DMS 273 (cell line): ENCODE results near the gene TLNRD1.

Source experiments
- DNase-seq: peaks from one replicate; lab custom pipeline; 2025; ENCODE audit not compliant: unreplicated experiment; lab: John Stamatoyannopoulos, UW

Gene TLNRD1

GRCh38 chr15:81001152-81002008 lies 657 bp downstream of the TLNRD1 start:
- DNase-seq = peak; percentile 73

DNA sequence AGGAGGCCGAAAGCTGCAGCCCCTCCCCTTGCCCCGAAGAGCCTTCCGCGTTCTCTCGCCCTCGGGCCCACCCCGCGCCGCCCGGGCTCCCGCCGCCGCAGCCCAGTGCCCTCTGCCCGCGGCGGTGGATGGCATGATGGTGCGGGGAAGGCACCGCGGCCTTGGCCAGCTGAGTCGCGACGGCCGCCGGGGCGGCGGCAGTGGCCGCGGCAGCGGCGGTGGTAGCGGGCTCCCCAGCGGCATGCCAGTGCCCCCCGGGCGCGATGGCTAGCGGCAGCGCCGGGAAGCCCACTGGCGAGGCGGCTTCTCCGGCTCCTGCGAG lies 1.2 kb downstream of the TLNRD1 start:
- DNase-seq = no peak

DNA sequence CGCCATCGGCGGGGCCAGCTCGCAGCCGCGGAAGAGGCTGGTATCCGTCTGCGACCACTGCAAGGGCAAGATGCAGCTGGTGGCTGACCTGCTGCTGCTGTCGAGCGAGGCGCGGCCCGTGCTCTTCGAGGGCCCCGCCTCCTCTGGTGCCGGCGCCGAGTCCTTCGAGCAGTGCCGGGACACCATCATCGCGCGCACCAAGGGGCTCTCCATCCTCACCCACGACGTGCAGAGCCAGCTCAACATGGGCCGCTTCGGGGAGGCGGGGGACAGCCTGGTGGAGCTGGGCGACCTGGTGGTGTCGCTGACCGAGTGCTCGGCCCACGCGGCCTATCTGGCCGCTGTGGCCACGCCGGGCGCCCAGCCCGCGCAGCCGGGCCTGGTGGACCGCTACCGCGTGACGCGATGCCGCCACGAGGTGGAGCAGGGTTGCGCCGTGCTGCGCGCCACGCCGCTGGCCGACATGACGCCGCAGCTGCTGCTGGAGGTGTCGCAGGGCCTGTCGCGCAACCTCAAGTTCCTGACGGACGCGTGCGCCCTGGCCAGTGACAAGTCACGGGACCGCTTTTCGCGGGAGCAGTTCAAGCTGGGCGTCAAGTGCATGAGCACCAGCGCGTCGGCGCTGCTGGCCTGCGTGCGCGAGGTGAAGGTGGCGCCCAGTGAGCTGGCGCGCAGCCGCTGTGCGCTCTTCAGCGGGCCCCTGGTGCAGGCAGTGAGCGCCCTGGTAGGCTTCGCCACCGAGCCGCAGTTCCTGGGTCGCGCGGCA lies 1.8 kb downstream of the TLNRD1 start:
- peak; percentile 44 for DNase-seq

- no peak for DNase-seq
These were observed 2.3 kb downstream of the TLNRD1 start for GRCh38 chr15:81003097-81003350.

GRCh38 chr15:81006124-81006523 lies 5.4 kb downstream of the TLNRD1 start:
- DNase-seq = no peak

- no peak for DNase-seq
These were observed 6.8 kb downstream of the TLNRD1 start for GRCh38 chr15:81007428-81008064.

DNA sequence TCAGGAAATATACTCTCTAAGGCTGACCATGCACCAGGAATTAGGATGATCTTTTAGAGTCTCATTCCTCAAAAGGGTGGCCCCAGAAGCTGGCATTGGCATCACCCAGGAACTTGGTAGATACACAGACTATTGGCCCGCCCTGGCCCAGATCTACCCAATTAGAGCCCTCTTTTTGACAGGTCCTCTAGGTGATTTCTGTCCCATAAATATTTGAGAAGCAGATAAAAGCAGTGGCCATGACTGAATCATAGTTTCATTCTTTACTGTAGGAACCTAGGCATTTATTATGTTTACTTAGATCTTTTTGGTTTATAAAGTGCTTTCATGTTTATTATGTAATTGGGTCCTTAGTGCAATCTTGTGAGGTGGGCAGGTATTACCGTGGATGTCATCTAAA lies 7.6 kb downstream of the TLNRD1 start:
- no peak for DNase-seq

GRCh38 chr15:81010086-81010485 lies 9.4 kb downstream of the TLNRD1 start:
- no peak for DNase-seq

DNA sequence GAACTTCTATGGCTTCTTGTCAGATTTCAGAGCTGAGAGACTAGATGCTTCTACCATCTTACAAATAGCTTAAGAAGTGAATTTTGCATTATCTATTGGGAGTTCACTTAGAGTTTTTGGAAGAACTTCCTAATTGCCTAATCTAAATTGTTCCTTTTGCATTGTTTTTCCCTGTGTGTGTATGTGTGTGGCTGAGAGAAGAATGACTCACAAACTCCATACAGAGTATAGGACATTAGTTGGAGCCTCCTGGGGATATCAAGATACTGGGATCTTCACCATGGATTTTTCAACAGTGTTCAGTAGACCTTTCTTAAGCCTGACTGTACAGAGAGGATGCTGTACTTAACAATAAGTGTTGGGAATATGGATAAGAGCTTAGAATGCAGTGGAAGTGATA lies 10.9 kb downstream of the TLNRD1 start:
- DNase-seq = no peak

- DNase-seq = no peak
These were observed 11.9 kb downstream of the TLNRD1 start for GRCh38 chr15:81012588-81012987.

- DNase-seq = no peak
These were observed 12.7 kb downstream of the TLNRD1 start for GRCh38 chr15:81013396-81013929.

GRCh38 chr15:81014446-81015093 lies 13.8 kb downstream of the TLNRD1 start:
- DNase-seq = no peak

DNA sequence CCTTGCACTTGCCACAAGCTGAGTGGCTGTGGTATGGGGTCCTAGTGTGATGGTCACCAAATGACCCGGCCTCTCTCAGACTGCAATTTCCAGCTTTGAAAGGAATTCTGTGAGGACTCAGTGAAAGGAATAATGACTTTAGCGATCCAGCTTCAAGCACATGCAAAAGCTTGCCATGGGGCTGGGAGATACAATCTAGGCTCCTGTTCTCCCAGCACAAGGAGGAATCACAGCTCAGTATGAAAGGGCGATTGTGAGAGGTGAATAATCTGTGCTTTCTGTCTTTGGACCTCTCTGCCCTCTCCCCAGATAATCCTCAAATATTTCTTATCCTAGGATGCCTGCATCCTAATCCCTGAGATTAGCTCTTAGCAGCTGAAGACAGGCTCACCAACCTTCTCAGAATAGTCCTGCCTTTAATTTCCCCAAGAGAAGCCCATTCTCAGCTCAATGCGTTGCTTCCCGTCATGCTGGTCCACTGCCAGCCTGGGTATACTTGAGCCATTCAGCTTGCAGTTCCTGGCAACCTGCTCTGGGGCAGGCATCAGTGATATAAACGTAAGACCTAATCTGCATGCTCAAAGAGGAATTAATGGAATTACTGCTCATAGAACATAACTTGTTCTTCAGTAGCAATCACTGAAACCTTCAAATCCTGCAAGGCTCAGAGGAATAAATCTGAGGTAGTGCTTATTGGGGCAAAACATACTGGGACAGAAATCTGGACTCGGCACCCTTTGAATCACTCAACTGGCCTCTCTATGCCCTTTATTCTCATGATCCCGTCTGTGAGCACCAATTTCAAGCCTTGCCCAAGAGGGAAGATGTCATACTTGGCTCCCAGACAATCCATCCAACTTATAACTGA lies 15.1 kb downstream of the TLNRD1 start:
- no peak for DNase-seq

DNA sequence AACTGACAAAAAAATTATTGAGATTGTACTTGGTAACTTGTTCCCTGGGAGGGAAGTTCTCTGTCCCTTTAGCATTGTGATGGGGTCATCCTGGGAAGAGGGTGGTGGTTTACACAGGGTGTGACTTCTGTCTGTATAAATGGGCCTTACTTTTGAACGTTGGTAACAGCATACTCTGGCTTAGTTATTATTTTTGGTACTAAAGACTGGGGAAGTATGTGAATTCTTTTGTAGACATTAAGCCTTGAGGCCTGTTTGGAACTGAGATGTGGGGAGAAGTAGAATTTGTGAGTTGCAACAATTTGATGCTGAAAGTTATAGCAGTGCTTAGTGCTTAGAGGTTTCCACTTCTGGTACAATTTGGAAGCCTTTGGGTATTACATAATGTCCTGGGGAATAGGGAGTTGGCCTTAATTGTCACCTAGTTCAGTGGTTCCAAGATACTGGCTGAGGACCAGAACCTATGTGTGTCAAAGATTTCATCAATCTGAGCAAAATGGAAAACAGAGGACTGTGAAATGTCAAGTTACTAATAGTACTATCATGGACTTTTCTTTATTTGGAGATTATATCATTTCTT lies 15.9 kb downstream of the TLNRD1 start:
- DNase-seq = no peak

DNA sequence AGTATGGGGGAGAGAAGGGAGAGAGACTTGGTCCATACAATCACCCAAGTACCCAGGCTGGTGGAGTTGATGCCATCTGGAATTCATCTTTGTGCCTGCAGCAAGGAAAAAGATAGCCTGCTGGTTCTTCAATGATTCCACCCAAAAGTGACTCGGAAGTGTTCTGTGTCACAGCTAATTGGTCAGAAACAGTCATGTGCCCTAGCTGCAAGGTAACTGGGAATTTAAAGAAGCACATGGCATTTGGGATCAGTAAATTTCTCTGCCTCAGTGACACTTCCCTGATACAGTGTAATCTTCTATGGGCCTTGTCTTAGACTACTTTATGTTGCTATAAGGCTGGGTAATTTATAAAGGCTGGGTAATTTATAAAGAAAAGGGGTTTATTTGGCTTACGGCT lies 17.5 kb downstream of the TLNRD1 start:
- no peak for DNase-seq

GRCh38 chr15:81021321-81021720 lies 20.6 kb downstream of the TLNRD1 start:
- no peak for DNase-seq

GRCh38 chr15:81023483-81024264 lies 23.0 kb downstream of the TLNRD1 start:
- peak; percentile 21 for DNase-seq

GRCh38 chr15:81024265-81024872 lies 23.6 kb downstream of the TLNRD1 start:
- peak; percentile 49 for DNase-seq

GRCh38 chr15:81024936-81025335 lies 24.2 kb downstream of the TLNRD1 start:
- no peak for DNase-seq
